Measurements from ENCODE around the gene PKP4. TPM values are rescaled to one million over a fixed set of nuclear protein-coding genes. Genes with fewer than 3 reads are reported as not detected.

Gene PKP4
- total RNA-seq, 1 experiment from 2014 or later = 67.7 TPM

- no TSS peak for BruUV-seq (replicated peaks)
- no peak for DNase-seq (ENCODE audit: low spot score)
- no peaks in the 10 kb centered on the region for H3K36me3 ChIP-seq (ENCODE audit: insufficient read depth, low read length, poor library complexity, severe bottlenecking)
- no peak overlapping the region for H3K4me3 ChIP-seq (ENCODE audit: low read depth, low read length, poor library complexity, severe bottlenecking)
- H3K9me3 ChIP-seq (ENCODE audit: low read depth, low read length, poor library complexity, severe bottlenecking) = no peaks in the 10 kb centered on the region
- no peaks in the 10 kb centered on the region for H3K27me3 ChIP-seq (replicated peaks; ENCODE audit: insufficient read depth, low read depth, low read length, poor library complexity)
- CTCF ChIA-PET = no interaction called here
- POLR2A ChIA-PET (ENCODE audit: low non-redundant PET) = no interaction called here
- TF ChIP-seq CTCF (conservative IDR thresholded peaks at IDR 0.05; ENCODE audit: low read depth, low read length) (no peak), EZH2 (IDR thresholded peaks at IDR 0.05; ENCODE audit: borderline replicate concordance, low read depth, low read length, poor library complexity, severe bottlenecking) (no peak)
- H3K27ac ChIP-seq (ENCODE audit: low read depth, low read length, poor library complexity, severe bottlenecking) = no peak overlapping the region
- intact Hi-C loops (cut with micrococcal nuclease; ENCODE audit: unreplicated experiment) = no loop called here
- H3K4me1 ChIP-seq (ENCODE audit: insufficient read depth, low read length, poor library complexity, severe bottlenecking) = peaks cover 21% of the 10 kb centered on the region
Measured at GRCh38 chr2:158501301-158501700, 44.5 kb downstream of the PKP4 start.

DNA sequence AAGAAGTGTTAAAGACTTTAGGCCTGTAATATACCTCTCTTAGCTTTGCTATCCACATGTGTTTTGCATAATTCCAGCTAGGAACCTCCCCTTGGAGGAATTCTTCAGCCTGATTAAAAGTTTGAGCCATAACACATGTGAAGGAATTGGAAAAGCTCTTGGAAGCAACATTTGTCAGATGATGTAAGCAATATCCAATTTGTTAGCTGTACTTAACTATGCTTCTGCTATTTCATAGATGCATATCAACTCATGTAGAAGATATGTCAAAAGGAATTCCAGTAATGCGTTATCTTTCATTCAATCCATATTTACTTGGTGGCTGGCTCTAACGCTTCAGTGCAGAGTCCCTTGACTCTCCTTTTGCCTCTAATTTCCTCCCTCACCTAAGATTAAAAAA, 46.2 kb downstream of the PKP4 start:
- BruUV-seq (replicated peaks) = no TSS peak
- ChIA-PET POLR2A (ENCODE audit: low non-redundant PET) (no interaction called here), CTCF (no interaction called here)
- H3K27ac ChIP-seq (ENCODE audit: low read depth, low read length, poor library complexity, severe bottlenecking) = no peak overlapping the region
- TF ChIP-seq CTCF (conservative IDR thresholded peaks at IDR 0.05; ENCODE audit: low read depth, low read length) (no peak), EZH2 (IDR thresholded peaks at IDR 0.05; ENCODE audit: borderline replicate concordance, low read depth, low read length, poor library complexity, severe bottlenecking) (no peak)
- intact Hi-C loops (cut with micrococcal nuclease; ENCODE audit: unreplicated experiment) = no loop called here
- no peaks in the 10 kb centered on the region for H3K9me3 ChIP-seq (ENCODE audit: low read depth, low read length, poor library complexity, severe bottlenecking)
- H3K4me3 ChIP-seq (ENCODE audit: low read depth, low read length, poor library complexity, severe bottlenecking) = no peak overlapping the region
- peaks cover 20% of the 10 kb centered on the region for H3K4me1 ChIP-seq (ENCODE audit: insufficient read depth, low read length, poor library complexity, severe bottlenecking)
- H3K36me3 ChIP-seq (ENCODE audit: insufficient read depth, low read length, poor library complexity, severe bottlenecking) = no peaks in the 10 kb centered on the region
- DNase-seq (ENCODE audit: low spot score) = peak; percentile 25
- no peaks in the 10 kb centered on the region for H3K27me3 ChIP-seq (replicated peaks; ENCODE audit: insufficient read depth, low read depth, low read length, poor library complexity)

GRCh38 chr2:158504088-158504487, 47.3 kb downstream of the PKP4 start:
- peaks cover 20% of the 10 kb centered on the region for H3K4me1 ChIP-seq (ENCODE audit: insufficient read depth, low read length, poor library complexity, severe bottlenecking)
- no peaks in the 10 kb centered on the region for H3K27me3 ChIP-seq (replicated peaks; ENCODE audit: insufficient read depth, low read depth, low read length, poor library complexity)
- no TSS peak for BruUV-seq (replicated peaks)
- TF ChIP-seq CTCF (conservative IDR thresholded peaks at IDR 0.05; ENCODE audit: low read depth, low read length) (no peak), EZH2 (IDR thresholded peaks at IDR 0.05; ENCODE audit: borderline replicate concordance, low read depth, low read length, poor library complexity, severe bottlenecking) (no peak)
- ChIA-PET POLR2A (ENCODE audit: low non-redundant PET) (no interaction called here), CTCF (no interaction called here)
- H3K36me3 ChIP-seq (ENCODE audit: insufficient read depth, low read length, poor library complexity, severe bottlenecking) = no peaks in the 10 kb centered on the region
- no peak overlapping the region for H3K27ac ChIP-seq (ENCODE audit: low read depth, low read length, poor library complexity, severe bottlenecking)
- DNase-seq (ENCODE audit: low spot score) = no peak
- no peak overlapping the region for H3K4me3 ChIP-seq (ENCODE audit: low read depth, low read length, poor library complexity, severe bottlenecking)
- intact Hi-C loops (cut with micrococcal nuclease; ENCODE audit: unreplicated experiment) = no loop called here
- H3K9me3 ChIP-seq (ENCODE audit: low read depth, low read length, poor library complexity, severe bottlenecking) = no peaks in the 10 kb centered on the region

Measured in A673 (cell line).